ENCODE measurements around the gene SMCO4.
A peak's percentile ranks its signal among the peaks of the same experiment; 100 is the strongest.

The SMCO4 gene

GRCh38 chr11:93526641-93527583 is 16.3 kb downstream of the SMCO4 start:
- no peak for DNase-seq

- no peak for DNase-seq
Observed at GRCh38 chr11:93526346-93526633, 16.9 kb downstream of the SMCO4 start.

DNA sequence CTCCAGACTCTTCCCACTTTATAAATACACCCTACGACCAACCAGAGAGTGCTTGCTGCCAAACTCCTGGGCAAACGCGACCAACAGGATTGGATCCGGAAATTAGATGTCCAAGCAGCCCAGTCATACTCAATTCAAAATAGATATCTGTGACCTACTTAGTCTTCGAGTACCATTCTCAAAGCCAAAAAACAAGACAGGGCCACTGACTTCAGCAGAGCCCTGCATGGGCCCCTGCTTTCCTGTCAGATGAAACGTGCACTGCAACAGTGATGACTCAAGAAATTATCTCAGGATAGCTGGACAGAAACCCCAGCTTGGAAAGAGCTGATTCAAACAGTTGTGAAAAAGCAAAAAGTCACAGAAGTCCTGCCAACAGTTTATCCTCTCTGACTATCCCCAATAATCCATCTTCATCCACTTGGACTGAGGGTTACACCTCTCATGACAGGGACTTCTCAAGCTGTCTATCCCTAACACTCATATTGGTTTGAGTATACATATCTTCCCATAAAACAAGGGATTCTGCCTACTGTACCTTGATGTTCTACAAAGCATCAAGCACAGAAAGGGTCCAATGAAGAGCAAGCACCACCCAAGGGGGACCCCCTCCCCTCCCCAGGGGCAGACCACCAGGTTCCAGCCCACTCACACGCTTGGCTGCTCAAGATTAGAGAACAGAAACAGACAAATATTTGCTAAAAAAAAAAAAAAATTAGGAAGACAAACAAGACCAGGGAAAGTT is 17.4 kb downstream of the SMCO4 start:
- no peak for DNase-seq

- DNase-seq = no peak
Observed at GRCh38 chr11:93524858-93525257, 18.3 kb downstream of the SMCO4 start.

DNA sequence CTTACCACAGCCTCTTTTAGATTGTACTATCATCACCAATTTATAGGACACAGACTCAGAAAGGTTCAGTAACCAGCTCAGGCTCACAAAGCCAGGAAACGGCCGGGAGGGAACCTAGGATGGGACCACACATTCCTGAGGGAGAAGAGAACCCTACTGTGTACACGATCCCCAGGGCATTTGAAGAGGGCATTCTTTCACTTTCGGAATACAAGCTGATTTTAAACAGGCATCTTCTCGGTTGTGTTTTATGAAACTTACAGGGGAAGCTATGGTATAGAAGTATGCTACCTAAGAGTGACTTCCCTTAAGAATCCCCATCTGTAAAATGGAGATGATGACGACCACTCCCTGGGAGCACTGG is 19.0 kb downstream of the SMCO4 start:
- DNase-seq = no peak

GRCh38 chr11:93520726-93521509 is 22.3 kb downstream of the SMCO4 start:
- no peak for DNase-seq

- no peak for DNase-seq
Observed at GRCh38 chr11:93519179-93519578, 24.0 kb downstream of the SMCO4 start.

DNA sequence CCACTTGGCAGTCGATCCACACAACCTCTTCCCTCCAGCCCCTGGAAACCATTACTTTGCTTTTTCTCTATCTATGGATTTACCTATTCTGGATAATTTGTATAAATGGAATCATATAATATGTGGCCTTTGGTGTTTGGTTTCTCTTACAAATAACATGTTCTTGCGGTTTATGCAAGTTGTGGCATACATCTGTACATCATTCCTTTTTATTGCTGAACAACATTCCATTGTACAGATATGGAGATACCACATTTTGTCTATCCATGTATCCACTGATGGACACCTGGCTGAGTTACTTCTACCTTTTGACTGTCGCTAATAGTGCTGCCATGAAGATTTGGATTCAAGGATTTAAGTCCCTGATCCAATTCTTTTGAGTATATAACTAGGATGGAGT is 25.1 kb downstream of the SMCO4 start:
- DNase-seq = no peak

- no peak for DNase-seq
Observed at GRCh38 chr11:93517611-93518010, 25.6 kb downstream of the SMCO4 start.

GRCh38 chr11:93517041-93517440 is 26.1 kb downstream of the SMCO4 start:
- DNase-seq = peak; percentile 68

DNA sequence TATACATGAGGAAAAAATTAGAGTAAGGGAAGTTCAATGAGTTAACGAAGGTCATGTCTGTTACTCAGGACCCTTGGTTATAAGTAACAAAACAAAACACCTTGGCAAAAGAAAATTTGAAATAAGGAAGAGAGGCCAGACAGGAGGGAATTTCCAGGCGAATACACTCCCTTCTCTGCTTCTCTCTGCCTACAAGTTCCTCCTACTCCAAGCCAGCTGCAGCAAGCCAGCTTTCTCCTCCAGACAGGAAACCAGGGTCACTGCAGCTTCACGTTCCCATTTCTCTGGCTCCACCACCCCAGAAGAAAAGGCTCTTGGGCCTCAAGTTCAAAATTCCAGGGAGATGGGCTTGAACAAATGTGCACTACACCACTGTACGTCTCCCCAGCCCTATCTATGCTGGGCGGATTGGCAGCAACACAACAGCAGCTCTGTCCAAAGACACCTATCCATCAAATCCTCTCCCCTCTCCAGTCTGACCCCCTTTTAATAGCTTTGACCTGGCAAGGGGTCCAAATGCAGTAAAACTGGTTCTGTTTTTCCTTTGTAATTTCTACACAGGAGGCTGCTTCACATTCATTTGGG is 27.7 kb downstream of the SMCO4 start:
- DNase-seq = peak; percentile 18

- no peak for DNase-seq
Observed at GRCh38 chr11:93514712-93515111, 28.5 kb downstream of the SMCO4 start.

GRCh38 chr11:93513772-93514171 is 29.4 kb downstream of the SMCO4 start:
- DNase-seq = peak; percentile 53

DNA sequence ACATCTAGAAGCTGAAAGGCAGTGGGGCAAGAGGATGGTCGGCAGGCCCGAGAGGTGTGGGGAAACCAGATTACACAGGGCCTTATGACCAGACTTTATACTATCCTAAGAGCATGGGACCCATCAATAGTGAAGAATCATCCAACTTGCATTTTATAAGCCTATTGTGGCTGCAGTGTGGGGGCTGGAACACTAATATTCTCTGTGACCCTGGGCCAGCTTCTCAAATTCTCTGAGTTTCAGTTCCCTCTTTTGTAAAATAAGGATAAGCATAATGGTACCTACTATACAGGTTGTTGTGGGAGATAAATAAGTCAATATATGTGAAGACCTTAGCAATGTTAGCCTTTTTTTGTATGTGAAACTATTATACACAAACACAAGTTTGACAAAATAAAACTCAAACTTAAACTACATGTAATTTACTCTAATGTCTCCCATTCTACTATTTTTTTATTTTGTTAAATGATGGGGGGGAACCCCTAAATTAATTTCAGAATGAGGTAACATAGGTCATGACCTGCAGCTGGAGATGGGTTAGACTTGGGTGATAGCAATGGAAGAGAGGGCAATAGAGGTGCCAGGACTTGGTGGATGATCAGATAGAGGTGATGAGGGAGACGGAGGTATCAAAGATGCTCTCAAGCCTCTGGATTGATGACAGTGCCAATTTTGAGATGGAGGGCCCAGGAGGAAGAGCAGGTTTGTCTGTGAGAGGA is 30.1 kb downstream of the SMCO4 start:
- DNase-seq = no peak

GRCh38 chr11:93512073-93512475 is 31.1 kb downstream of the SMCO4 start:
- DNase-seq = no peak

- DNase-seq = no peak
Observed at GRCh38 chr11:93510196-93510873, 32.9 kb downstream of the SMCO4 start.

DNA sequence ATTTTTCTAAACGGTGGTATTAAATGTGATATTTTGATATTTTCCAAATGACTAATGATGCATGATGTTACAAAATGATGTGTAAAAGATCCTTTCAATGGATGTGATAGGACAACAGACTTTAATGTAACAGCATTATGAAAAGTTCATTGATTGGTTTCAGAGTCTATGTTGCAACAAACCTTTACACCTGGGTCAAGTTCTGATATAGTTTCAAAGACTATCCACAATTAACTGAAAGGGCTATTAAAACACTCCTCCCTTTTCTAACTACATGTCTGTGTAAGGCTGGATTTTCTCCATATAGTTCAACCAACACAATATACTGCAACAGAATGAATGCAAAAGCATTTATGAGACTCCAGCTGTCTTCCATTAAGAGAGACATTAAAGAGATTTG is 35.7 kb downstream of the SMCO4 start:
- DNase-seq = no peak

GRCh38 chr11:93505703-93506102 is 37.5 kb downstream of the SMCO4 start:
- DNase-seq = no peak

- no peak for DNase-seq
Observed at GRCh38 chr11:93504110-93505095, 38.8 kb downstream of the SMCO4 start.

GRCh38 chr11:93501856-93502255 is 41.3 kb downstream of the SMCO4 start:
- DNase-seq = no peak

GRCh38 chr11:93500759-93501158 is 42.4 kb downstream of the SMCO4 start:
- DNase-seq = peak; percentile 51

Measured in retina (tissue), 1 donor.